ENCODE measurements around the gene ADAM12. TPM values are rescaled to one million over a fixed set of nuclear protein-coding genes. Genes with fewer than 3 reads are reported as not detected.
A peak's percentile ranks its signal among the peaks of the same experiment; 100 is the strongest.

The ADAM12 gene
- total and polyA plus RNA-seq, 2 experiments from 2014 or later: 0.13 to 0.87 TPM

GRCh38 chr10:126264102-126265018 is 123.9 kb downstream of the ADAM12 start:
- Histone ChIP-seq H2AFZ (no peak overlapping the region), H3K36me3 (ENCODE audit: insufficient read depth) (no peaks in the 10 kb centered on the region), H4K20me1 (replicated peaks; ENCODE audit: insufficient read depth) (no peaks in the 10 kb centered on the region), H3K79me2 (replicated peaks; ENCODE audit: insufficient read depth) (no peaks in the 10 kb centered on the region), H3K4me2 (no peak overlapping the region), H3K9me2 (ENCODE audit: insufficient read depth) (0 out of 2 replicates have a peak, but pooled peaks cover 4% of the 10 kb centered on the region), H3F3A (replicated peaks; ENCODE audit: low read depth) (no peaks in the 10 kb centered on the region), H3K27ac (ENCODE audit: low read depth) (no peak overlapping the region), H3K4me3 (no peak overlapping the region), H3K4me1 (ENCODE audit: insufficient read depth) (peaks cover 13% of the 10 kb centered on the region), H3K27me3 (ENCODE audit: insufficient read depth) (no peaks in the 10 kb centered on the region)
- Mint-ChIP-seq H3K9me3 (peaks cover 27% of the 10 kb centered on the region), H3K27me3 (ENCODE audit: insufficient read depth, low read depth, poor library complexity) (peaks cover 2% of the 10 kb centered on the region), H3K4me1 (peaks cover 22% of the 10 kb centered on the region; the same call in 2 of the 3 replicates), H3K27ac (no peak overlapping the region), H3K4me3 (no peak overlapping the region), H3K36me3 (ENCODE audit: low read depth) (peaks cover 21% of the 10 kb centered on the region)
- DNase-seq (ENCODE audit: low spot score) (no peak), ATAC-seq (no peak)
- TF ChIP-seq ETS1 (IDR thresholded peaks at IDR 0.05) (no peak), STAT1 (IDR thresholded peaks at IDR 0.05; ENCODE audit: unreplicated experiment) (no peak), CTCF (conservative IDR thresholded peaks at IDR 0.05; ENCODE audit: low read depth in 2 of 2) (no peak), POLR2AphosphoS5 (IDR thresholded peaks at IDR 0.05; ENCODE audit: low read depth) (no peak), EZH2 (IDR thresholded peaks at IDR 0.05; ENCODE audit: low read depth, unreplicated experiment) (no peak), JUNB (IDR thresholded peaks at IDR 0.05; ENCODE audit: unreplicated experiment) (no peak), ZNF114 (CRISPR knock-in tag; IDR thresholded peaks at IDR 0.05) (no peak)

GRCh38 chr10:126263006-126263676 is 125.1 kb downstream of the ADAM12 start:
- no peak for ATAC-seq
- Histone ChIP-seq H3K4me1 (ENCODE audit: insufficient read depth) (peaks cover 13% of the 10 kb centered on the region), H3K9me2 (ENCODE audit: insufficient read depth) (0 out of 2 replicates have a peak, but pooled peaks cover 4% of the 10 kb centered on the region), H3K79me2 (replicated peaks; ENCODE audit: insufficient read depth) (no peaks in the 10 kb centered on the region), H3K36me3 (ENCODE audit: insufficient read depth) (no peaks in the 10 kb centered on the region), H3K4me3 (no peak overlapping the region), H3K4me2 (no peak overlapping the region), H3K27ac (ENCODE audit: low read depth) (no peak overlapping the region), H3F3A (replicated peaks; ENCODE audit: low read depth) (no peaks in the 10 kb centered on the region), H2AFZ (peak overlapping the region; percentile 83; the same call in 1 of the 2 replicates), H4K20me1 (replicated peaks; ENCODE audit: insufficient read depth) (no peaks in the 10 kb centered on the region), H3K27me3 (ENCODE audit: insufficient read depth) (no peaks in the 10 kb centered on the region)
- DNase-seq (ENCODE audit: low spot score): no peak
- Mint-ChIP-seq H3K9me3 (peaks cover 27% of the 10 kb centered on the region), H3K27me3 (ENCODE audit: insufficient read depth, low read depth, poor library complexity) (peaks cover 2% of the 10 kb centered on the region), H3K36me3 (ENCODE audit: low read depth) (peaks cover 21% of the 10 kb centered on the region), H3K4me1 (peaks cover 22% of the 10 kb centered on the region; the same call in 2 of the 3 replicates), H3K4me3 (no peak overlapping the region), H3K27ac (peak overlapping the region; percentile 72; the same call in 1 of the 2 replicates)
- TF ChIP-seq JUNB (IDR thresholded peaks at IDR 0.05; ENCODE audit: unreplicated experiment) (no peak), REST (IDR thresholded peaks at IDR 0.05; ENCODE audit: unreplicated experiment) (no peak), CTCF (conservative IDR thresholded peaks at IDR 0.05; ENCODE audit: low read depth in 2 of 2) (no peak), EZH2 (IDR thresholded peaks at IDR 0.05; ENCODE audit: low read depth, unreplicated experiment) (no peak), EZH2phosphoT487 (IDR thresholded peaks at IDR 0.05; ENCODE audit: unreplicated experiment) (no peak), STAT1 (IDR thresholded peaks at IDR 0.05; ENCODE audit: unreplicated experiment) (no peak), ZNF114 (CRISPR knock-in tag; IDR thresholded peaks at IDR 0.05) (no peak), ZNF331 (CRISPR knock-in tag; IDR thresholded peaks at IDR 0.05; ENCODE audit: low read depth) (no peak), POLR2AphosphoS5 (IDR thresholded peaks at IDR 0.05; ENCODE audit: low read depth) (no peak), NANOG (IDR thresholded peaks at IDR 0.05; ENCODE audit: borderline replicate concordance) (no peak)
